Activated CD4-positive, alpha-beta T cell treated with anti-CD3 and anti-CD28 coated beads, Interleukin-10, Interleukin-2, amounts not matched to agents 100 ng/mL and 50 ng/mL, durations not matched to agents 16 hours and 8 hours (primary cell): ENCODE results near the gene AKAIN1.
A peak's percentile ranks its signal among the peaks of the same experiment; 100 is the strongest.

Experiments
- DNase-seq: peaks from one replicate; pipeline ENCODE4 v3.0.0-alpha.2; 2020

AKAIN1 gene

GRCh38 chr18:5197032-5197434, at the start of gene AKAIN1:
AKAIN1 (minus strand) TSS chr18:5197257; CDS start chr18:5197053, 204 bp downstream.
- DNase-seq = peak; percentile 4

DNA sequence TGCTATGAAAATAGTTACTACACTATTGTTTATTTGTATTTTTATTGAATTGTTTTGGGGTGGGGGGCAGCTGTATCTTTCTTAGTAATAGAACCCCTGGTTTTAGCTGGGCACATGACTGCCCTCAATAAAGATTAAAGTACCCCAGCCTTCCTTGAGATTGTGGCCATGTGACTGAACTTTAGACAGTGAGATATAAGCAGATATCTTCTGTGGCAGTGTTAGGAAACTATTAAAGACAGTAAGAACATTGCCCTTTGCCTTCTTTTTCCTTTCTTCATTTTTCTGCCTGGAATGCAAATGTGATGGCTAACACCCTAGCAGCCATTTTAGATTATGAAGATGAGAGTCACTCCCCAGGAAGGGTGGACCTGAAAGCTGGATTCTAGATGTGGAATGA, 47.9 kb upstream of the AKAIN1 start:
- DNase-seq = no peak

GRCh38 chr18:5239447-5239846, 42.4 kb upstream of the AKAIN1 start:
- no peak for DNase-seq

- DNase-seq = peak; percentile 25
These were observed 41.4 kb upstream of the AKAIN1 start for GRCh38 chr18:5238371-5238976.

DNA sequence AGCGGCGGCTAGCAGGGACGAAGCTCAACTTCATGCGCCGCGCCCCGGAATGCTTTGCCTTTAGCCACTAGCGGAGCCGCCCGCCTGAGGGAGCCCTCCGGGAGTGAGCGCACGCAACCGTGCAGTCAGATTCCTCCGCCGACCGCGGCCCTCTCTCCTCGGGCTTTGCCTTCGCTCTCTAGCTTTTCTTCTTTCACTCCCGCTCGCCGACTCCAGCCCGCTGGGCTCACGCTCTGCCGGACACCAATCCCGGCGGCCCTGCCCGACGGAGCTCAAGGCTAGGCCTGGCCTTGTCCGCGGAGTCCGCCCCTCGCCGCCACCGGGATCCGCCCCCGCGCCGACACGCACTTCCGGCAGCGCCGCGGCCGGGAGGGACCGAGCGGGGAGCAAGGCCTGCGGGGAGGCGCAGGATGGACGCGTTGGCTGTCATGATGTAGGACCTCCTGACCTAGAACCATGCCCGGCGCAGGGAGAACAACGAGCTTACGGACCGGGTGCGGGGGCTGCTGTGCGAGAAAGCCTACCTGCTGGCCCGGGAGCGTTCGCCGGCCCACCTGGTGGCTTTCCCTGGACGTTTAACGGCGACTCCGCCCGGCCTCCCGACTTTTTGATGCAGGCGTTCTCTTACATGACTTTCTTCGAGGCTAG, 40.8 kb upstream of the AKAIN1 start:
- DNase-seq = peak; percentile 89

- no peak for DNase-seq
These were observed 40.1 kb upstream of the AKAIN1 start for GRCh38 chr18:5237083-5237722.

DNA sequence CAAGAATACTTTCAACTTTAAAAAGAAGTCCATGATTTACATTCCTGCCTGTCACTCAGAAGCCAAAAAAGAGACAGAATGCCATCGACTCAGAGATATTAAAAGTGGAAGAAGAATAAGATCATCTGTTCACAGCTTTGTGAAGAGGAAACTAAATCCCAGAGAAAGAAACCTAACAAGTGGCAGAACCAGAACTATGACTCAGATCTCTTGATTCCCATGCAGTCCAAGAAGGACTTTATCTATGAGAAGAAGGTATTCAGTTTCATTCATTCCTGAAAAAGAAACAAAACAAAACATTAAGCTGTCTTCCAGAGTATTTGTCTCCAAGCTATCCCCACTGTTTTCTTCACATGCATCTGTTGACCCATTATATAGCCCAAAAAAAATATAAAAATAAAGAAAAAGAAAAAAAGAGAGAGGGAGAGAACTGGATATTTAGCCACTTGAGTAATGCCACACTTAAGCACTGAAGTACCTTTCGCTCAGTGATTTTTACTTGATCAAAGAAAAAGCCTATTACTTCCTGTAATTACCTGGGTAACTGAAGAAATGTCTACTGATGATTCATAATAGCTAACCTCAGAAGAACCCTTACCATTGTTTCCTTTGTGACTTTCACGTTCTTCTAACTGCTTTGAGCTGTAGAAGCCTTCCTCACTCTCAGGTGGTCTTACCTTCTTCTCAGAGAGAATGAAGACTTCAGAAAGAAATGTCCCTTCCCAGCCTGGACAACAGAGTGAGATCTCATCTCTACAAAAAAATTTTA, 17.7 kb upstream of the AKAIN1 start:
- peak; percentile 58 for DNase-seq

DNA sequence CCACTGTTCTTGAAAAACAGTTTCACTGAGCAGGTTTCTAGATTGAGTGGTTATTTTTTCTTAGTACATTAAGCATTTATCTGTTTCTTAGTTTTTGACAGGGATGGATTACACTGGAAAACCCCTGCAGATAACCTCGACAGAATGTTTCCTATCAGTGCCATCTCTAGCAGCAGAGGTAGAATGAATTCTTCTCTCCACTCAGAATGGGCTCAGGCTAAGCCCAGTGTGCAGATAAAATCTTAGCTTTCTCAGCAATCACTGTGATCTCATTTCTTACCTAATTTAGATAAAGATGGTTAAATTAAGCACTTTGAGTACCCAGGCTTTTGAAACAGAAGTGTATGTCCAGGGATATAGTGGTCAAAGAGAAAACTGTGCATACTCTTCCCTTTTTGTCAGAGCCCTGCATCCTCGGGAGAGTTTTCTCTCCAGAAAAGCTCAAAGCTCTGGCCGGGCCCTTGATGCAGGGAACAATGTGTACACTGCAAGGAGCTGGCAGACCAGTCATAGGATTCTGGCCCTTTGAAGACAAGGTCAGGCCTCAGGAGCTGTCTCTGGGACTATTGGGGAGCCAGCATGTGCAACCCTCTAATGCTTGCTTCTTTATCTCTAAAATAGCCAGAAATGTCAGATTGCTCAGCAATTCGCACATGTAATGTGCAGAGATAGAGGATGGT, 10.6 kb upstream of the AKAIN1 start:
- DNase-seq = no peak

DNA sequence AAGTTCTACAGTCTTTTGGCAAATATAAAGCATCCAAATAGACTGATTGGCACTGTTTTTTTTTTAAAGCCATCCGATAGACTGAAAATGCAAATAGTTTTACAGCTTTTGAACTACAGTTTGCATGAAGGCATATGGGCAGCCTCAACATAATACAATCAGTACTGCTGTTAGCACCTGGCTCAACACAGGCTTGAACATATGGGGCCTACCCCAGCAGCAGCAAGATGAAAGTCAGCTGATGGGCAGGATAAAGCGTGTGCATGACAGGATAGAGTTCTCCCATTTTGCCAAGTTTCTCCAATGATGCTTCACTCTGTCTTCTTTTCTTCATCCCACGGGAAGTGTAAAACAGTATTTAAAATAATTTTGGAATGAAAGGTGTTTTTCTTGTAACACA, 1.3 kb upstream of the AKAIN1 start:
- no peak for DNase-seq

DNA sequence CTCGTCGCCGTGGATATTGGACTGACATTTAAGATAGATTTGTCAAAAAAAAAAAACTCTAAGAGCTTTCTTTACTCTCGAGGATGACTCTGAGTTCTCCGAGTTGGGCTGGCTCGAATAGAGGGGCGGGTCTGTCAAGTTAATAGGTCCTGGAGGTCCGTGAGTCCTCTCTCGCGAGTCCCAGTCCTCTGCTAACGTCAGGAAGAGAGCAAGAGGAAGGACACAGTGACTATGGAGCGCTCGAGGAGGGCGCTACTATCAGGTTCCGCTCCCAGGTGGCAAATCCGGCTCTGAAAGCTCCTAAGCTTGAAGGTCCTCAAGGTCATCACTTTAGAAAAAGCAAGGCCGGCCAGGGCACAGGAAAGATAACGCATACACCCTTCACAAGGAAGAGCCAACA, 404 bp upstream of the AKAIN1 start:
- DNase-seq = no peak

GRCh38 chr18:5196253-5197031, 615 bp downstream of the AKAIN1 start:
- DNase-seq = no peak

DNA sequence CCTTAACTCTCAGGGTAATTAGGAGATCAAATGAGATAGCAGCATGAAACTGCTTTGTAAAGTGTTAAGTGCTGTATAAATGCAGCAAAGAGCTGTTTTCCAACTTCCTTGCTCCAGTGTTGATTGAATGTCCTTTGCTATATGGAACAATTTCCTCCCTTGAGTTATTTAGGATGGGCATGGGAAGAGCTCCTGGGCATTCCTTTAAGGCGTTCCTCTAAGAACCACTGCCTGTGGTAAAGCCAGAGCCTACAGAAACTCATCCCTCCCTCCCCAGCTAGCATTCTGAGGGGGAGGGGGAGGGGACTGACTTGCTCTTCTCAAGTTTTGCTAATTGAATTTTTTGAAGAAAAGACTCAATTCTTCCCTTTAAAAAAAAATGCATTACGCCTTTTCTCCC, 1.4 kb downstream of the AKAIN1 start:
- no peak for DNase-seq

DNA sequence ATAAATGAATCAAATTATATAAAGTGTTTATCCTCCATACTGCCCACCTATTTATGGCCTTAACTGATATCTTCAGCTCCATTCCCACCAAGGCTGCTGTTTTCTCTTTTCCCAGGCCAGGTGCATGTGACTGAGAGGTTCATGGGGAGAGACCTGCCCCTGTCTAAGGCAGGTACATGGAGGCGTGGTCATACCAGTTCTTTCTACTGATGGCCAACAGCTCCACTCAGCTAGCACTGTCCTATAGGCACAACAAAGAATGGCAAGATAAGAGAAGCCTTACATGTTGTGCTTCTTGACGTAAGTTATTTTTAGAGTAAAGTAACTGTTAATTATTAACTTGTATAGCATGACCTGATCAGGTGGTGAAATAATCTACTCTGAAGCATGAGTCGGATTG, 16.8 kb downstream of the AKAIN1 start:
- no peak for DNase-seq

DNA sequence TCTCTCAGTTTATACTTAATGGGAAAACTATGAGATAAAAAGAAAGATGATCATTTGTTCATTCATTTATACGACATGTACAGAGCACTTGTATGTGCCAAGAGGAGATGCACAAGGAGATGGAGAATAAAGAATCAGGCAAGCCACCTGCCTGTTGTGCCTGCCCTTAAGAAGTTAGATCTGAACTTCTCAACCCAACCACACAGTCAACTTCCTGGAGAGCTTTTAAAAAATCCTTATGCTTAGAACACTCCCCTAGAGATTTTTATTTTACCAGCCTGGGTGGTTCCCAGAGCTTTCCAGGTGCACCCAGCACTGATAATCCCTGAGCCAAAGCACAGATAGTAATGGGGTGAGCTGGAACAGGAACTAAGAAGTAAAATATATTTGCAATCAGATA, 18.5 kb downstream of the AKAIN1 start:
- no peak for DNase-seq

DNA sequence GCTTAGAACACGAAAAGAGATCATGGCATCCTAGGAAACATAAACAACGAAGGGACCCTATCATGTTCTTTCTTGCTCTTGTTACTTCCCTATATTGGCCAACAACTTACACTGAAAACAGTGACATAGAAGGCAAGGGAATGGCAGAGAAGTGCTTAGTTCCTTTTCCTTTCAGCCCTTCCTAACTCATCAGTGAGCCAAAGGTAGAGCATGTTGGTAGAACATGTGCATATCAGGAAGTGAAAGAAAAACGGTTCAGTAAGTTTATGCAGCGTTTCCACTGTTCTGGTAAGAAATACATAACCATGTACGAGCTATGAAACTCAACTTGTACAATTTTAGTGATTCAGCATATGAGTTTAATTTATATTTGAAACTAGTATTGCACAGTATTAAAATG, 21.7 kb downstream of the AKAIN1 start:
- no peak for DNase-seq

- DNase-seq = no peak
These were observed 23.4 kb downstream of the AKAIN1 start for GRCh38 chr18:5173646-5174045.

GRCh38 chr18:5173236-5173635, 23.8 kb downstream of the AKAIN1 start:
- DNase-seq = no peak

DNA sequence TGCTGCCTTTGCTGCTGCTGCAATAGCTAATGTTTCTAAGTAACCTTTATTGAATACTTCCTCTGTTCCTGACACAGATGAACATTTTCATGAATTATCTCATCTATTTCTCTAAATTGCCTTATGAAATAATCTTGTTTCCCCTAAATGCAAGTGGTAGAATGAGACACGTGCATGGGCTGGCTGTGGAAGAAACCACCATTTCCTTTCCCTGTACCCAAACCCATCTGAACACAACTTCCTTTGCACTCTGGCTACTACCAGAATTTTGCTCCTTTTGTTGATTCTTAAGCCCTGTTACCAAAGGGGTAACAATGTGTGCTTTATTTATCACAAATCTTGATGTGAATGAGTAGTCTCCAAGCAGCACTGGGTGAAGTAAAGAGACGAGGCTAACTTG, 29.2 kb downstream of the AKAIN1 start:
- peak; percentile 1 for DNase-seq

GRCh38 chr18:5166606-5167280, 30.3 kb downstream of the AKAIN1 start:
- no peak for DNase-seq

GRCh38 chr18:5164903-5165302, 32.2 kb downstream of the AKAIN1 start:
- DNase-seq = no peak

DNA sequence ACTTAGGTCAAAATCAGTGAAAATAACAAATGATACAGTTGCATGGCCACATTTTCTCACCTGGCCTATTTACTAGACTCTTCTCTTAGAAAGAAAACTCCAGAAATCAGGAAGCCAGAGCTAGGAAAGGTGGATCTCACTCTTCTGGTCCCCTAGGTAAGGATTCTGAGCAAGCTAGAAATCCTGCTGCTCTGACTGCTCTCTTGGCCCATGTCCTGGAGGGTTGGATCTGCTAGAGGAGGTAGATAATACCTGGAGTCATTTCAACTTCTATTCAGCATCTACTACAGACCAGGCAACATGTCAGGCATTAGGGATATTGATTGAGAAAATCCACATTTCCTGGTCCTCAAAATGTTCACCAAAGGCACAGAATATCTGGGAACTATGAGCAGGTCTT, 34.9 kb downstream of the AKAIN1 start:
- no peak for DNase-seq

- DNase-seq = no peak
These were observed 38.0 kb downstream of the AKAIN1 start for GRCh38 chr18:5159080-5159479.
